NCI-H1930 (cell line): ENCODE data around the gene KCNQ1.

ENCODE experiments used
- DNase-seq, 2 experiments: peaks; one replicate each; lab custom pipeline; 2025; lab: John Stamatoyannopoulos, UW

The KCNQ1 gene

GRCh38 chr11:2838676-2839294, 394.0 kb downstream of the KCNQ1 start:
- DNase-seq: no peak

- no peak for DNase-seq
Observed at GRCh38 chr11:2839395-2839943, 394.7 kb downstream of the KCNQ1 start.

DNA sequence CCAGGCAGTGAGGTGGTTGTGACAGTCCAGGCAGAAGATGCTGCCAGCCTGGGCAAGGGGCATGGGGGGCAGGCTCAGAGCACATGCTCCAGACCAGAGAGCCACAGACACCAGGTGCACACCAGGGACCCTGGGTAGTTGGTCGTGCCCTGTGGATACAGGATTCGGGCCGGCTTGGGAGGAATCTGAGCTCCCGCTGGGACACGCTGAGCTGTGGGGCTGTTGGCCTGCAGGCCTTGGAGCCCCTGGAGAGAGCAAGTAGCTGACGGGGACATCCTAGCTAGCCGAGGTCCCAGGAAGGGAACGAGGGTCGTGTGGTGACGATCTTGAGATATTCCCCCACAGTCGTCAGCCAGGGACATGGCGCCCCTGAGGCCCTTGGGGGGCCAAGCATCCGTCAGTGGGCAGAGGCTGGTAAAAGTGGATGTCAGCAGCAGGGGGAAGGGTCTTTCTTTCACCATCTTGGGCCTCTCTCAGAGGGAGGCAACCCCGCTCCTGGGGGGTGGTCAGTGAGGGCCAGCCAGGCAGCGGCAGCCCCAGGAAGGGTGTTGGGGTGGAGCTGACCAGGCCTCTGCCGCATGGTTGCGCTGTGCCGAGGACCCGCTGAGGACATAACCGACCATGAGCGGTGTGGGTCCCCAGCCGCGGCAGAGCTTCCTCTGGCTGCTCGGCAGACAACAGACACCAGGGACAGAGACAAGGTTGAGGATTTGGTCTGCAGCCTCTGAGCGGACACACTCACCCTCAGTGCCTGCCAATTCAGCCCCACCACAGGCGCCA, 396.8 kb downstream of the KCNQ1 start:
- DNase-seq: no peak

DNA sequence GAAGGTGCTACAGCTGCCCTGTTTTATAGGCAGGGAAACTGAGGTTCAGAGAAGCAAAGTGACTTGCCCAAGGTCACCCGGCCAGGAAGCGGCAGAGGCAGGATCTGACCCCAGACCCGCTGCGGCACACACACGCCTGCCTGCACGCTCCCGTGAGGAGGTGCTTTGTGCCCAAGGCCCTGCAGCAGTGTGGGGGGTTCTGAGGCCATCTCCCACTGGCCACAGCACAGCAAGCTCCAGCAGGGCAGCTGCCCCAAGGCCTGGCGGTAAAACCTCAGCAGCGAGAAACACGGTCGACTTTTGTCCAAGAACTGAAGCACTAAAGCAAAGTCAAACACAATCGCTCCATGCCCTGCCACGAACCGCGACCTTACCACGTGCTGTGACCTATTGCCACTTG, 398.1 kb downstream of the KCNQ1 start:
- no peak for DNase-seq

DNA sequence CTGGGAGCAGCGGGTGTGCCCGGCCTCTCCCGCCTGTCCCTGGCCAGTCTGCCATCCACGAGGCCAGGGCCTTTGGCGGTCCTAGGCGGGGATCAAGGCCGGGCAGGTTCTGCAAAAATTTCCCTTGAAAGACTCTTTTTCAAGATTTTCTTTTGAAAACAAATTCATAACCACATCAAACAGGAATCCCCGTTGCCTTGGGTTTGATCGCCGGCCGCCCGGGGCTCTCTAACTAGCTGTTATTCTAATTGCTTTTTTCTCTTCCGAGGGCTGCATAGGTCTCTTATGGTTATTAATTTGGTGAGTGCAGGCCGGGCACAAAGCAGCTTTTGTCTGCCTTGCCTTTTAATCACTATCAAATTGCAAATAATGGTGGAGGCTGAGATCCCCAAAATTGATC, 398.7 kb downstream of the KCNQ1 start:
- DNase-seq: no peak

- no peak for DNase-seq
Observed at GRCh38 chr11:2844116-2844842, 399.5 kb downstream of the KCNQ1 start.

DNA sequence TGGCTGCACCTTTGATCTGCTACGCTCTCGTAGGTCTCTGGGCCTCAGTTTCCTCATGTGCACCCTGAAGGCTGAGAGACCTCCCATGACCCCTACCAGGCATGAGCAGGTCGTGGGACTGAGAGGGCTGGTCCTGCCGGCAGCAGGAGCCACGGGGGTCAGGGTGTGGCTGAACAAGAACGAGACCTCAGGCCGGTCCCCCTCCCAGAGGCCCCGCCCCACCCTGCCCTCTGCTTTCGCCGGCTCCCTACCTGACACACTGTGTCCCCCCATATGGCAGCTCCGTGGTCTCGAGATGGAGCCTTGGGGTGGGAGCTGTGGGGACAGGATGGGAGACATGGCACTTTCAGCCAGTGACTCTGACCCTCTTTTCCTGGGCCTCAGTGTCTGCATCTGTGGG, 400.2 kb downstream of the KCNQ1 start:
- DNase-seq: no peak

DNA sequence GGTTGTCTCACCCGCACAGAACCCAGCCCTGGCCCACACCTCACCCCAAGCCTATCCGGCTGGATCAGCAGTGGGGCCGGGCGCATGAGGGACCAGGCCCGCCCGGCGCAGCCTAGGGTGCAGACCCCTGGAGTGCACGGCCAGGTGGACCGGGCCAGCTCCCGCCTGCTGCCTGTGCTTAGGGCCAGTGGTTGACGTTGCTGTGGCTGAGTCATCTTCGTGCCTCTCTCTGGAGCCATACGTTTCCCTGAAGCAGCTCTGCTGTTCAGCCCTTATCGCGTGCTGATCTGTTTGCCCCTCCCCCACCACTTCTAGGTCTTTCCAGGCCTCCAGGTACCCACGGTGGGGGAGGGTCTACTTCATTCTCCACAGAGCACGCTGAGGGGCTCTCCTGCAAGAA, 401.2 kb downstream of the KCNQ1 start:
- DNase-seq: no peak

- no peak for DNase-seq
Observed at GRCh38 chr11:2846470-2846869, 401.7 kb downstream of the KCNQ1 start.

- no peak for DNase-seq
Observed at GRCh38 chr11:2847561-2847960, 402.8 kb downstream of the KCNQ1 start.

DNA sequence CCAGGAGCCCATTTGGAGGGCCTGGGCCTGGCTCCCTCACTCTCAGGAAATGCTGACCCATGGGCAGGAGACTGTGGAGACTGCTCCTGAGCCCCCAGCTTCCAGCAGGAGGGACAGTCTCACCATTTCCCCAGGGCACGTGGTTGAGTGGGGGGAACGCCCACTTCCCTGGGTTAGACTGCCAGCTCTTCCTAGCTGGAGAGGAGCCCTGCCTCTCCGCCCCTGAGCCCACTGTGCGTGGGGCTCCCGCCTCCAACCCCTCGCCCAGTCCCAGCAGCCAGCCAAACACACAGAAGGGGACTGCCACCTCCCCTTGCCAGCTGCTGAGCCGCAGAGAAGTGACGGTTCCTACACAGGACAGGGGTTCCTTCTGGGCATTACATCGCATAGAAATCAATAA, 403.7 kb downstream of the KCNQ1 start:
- DNase-seq: no peak

DNA sequence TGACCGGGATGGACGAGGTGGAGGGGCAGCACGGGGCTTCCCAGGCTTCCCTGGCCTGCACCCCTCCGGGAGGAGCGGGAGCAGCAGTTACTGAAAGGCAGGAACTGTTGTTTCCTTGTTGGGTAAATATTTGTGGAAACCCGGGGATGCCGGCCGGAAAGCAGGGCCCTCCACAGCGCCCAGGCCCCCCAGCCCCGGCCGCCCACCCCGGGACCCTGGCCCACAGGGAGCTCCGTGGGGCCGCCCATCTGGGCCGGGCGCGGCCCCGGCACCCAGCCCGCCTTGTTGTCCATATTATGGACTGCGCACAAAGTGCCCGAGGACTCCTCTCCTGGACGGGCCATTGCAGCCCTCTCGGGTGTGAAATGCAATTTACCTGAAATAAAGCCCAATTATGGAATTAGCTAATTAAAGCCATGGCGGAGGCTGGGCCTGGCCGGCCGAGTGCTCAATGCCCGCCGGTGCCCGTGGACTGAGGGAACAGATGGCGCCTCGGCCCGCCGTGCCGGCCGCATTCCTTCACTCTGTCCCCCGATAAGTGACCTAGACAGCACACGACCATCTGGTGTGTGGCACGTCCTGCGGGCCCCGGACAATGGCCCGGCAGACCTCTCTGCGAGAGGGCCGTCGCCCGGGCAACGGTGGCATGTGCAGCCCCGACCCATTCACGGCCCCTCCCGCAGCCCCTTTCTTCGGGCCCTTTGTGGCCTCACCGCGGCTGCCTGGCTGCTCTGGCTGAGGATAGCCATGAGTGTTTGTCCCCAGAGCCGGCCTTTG, 405.4 kb downstream of the KCNQ1 start:
- DNase-seq: no peak

- no peak for DNase-seq
Observed at GRCh38 chr11:2853401-2853800, 408.6 kb downstream of the KCNQ1 start.

DNA sequence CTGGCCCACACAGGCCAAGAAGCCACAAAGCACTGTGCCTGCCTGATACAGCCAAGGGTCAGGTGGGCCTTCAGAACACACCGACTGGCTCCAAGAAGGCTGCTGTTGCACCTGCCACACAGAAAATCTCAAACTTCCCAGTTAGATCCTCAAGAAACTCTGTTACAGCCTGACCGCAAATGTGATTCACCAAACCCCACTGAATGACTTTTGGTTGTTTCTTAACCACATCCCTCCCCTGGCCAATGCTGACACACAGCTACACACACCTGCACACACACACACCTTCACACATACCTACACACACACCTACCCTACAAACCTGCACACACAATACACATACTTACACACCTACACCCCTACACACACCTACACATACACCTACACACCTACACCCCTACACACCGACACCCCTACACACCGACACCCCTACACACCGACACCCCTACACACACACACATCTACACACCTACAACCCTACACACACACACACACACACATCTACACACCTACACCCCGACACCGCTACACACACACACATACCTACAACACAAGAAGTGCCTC, 409.3 kb downstream of the KCNQ1 start:
- no peak for DNase-seq

GRCh38 chr11:2855162-2855561, 410.4 kb downstream of the KCNQ1 start:
- no peak for DNase-seq

GRCh38 chr11:2857276-2857675, 412.5 kb downstream of the KCNQ1 start:
- DNase-seq: no peak

GRCh38 chr11:2857918-2858317, 413.1 kb downstream of the KCNQ1 start:
- DNase-seq: no peak

DNA sequence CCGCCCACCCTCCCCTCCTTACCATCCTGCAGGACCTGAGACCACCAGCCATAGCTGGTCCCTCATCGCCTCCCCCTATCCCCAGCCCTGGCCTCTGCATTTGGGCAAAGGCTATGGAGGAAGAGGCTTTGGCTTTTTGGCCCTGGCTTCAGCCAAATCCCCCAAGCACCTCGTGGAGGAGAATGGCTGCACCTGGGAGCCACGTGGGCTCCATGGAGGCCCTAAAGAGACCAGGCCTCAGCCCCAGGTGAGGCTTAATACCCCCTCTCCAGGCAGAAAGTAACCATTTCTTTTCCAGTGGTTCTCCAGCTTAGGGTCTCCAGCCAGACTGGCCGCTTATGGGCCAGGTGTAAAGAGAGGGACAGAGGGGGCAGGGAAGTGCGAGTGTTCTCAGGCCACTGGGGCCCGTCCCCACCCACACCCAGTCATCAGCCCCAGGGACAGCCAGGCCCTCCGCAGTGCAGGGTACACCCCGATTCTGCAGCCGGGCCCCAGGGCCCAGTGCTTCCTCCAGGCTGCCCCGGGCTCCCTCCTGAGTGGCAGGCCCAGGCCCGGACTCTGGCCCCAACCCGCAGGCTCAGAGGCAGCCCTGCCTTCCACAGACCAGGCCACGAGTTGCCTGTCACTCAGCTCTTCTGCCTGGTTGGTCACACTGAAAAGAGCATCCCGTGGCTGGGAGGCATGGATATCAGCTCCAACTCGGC, 414.3 kb downstream of the KCNQ1 start:
- no peak for DNase-seq

GRCh38 chr11:2859699-2860037, 414.9 kb downstream of the KCNQ1 start:
- no peak for DNase-seq

DNA sequence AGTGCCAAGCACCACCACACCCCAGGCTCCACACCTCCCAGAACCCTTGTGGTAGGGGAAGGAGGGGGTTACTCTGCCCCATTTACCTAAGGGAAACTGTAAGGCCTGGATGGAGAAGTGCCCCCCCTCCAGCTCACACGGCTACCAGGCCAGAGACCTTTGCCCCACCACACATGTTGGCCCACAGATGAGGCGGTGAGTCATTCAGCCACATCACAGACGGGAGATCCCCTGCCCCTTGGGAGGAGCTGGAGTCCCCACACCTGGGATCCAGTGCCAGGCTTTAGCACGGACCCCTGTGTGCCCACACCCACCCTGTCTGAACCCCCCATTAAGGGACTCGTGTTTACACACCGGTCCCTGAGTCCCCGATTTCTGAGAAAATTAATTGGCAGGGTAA, 415.8 kb downstream of the KCNQ1 start:
- DNase-seq: no peak
